Hepatic stellate cell (primary cell): Measurements from ENCODE around the gene SESTD1.
A peak's percentile ranks its signal among the peaks of the same experiment; 100 is the strongest.

ENCODE experiments used
- DNase-seq: peaks from one replicate; pipeline ENCODE4 v3.0.0; 2011; ENCODE audit warnings: low spot score

The SESTD1 gene

GRCh38 chr2:179184610-179185009 lies 80.0 kb downstream of the SESTD1 start:
- DNase-seq = no peak

- DNase-seq = no peak
Observed at GRCh38 chr2:179181002-179181401, 83.6 kb downstream of the SESTD1 start.

GRCh38 chr2:179180242-179180641 lies 84.4 kb downstream of the SESTD1 start:
- no peak for DNase-seq

DNA sequence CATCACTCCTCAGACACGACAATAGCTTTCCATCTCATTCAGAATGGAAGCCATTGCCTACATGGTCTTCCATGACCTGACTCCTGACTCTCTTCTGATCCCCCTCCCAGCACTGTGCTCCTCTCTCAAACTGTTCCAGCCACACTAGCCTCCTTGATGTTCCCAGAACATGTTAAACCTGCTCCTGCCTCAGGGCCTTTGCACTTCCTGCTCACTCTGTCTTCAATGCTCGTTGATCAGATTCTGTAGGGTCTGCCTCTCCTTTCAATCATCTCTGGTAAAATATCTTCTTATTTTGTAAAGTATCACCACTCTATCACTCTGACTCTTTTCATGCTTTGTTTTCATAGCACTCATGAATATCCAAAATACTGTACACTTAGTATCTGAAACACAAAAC lies 84.9 kb downstream of the SESTD1 start:
- DNase-seq = no peak

GRCh38 chr2:179177694-179178093 lies 86.9 kb downstream of the SESTD1 start:
- DNase-seq = no peak

DNA sequence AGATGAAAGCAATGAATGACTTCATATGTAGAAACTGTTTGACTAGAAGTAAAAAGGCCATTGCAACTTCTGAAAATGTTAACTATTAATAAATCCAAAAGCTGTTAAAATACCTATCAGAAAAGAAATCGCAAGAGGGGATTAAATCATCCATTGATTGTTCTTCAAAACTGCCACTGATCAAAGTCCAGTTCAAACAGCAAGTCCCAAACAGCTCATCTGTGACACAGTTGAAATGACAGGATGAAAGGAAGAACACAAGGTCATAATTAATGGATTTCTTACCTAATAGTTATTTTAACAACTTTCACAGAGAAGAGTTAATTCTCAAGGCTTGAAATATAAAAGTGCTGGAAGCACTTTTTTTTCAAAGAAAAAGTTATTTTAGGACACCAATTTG lies 90.4 kb downstream of the SESTD1 start:
- no peak for DNase-seq

DNA sequence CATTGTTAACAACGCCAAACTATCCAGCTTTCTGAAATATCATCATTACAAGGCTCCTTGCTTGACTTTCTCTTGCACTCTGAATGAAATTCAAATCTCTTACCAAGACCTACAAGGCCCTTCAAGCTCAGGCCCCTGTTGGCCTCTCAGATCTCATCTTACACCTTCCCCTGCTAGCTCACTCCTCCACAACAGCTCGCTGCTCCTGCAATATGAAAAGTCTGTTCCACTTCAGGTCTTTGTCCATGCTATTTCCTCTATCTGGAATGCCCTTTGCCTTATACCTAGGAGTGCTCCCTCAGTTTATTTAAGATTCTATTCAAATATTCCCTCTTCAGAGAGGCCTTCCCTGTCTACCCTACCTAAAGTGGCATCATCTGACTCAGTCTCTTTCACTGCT lies 91.7 kb downstream of the SESTD1 start:
- no peak for DNase-seq

DNA sequence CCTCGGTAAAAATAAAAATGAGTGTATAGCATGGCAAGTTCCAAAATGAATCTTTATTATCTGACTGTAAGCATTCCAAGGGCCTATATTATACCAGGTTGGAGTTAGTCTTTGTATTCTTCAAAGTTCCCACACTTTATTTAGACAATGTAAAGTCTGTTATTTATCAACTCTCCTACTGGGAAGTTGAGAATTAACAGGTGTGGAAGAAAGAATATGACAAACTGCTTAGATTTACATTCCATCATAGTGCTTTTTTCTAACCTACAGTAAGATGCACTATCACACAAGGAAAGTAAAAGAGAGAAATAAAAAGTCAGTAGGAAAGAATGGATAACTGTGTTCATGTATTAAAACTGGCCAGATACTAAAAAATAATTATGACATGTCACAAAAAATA lies 93.3 kb downstream of the SESTD1 start:
- no peak for DNase-seq

DNA sequence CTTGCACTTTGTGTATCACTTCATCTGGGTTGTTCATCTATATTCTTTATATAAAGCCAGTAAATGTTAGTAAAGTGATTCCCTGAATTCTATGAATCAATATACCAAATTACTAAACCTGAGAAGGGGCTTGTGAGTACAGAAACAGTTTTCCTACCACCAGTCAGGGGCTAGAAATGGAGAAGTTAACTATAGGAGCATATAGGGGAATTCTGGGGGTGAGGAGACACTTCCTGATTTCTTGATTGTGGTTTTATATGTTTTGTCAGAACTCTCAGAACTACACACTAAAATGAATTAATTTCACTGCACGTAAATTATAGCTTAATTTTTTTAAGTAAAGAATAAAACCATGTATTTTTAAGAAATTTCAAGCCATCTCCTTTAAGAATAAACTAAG lies 93.7 kb downstream of the SESTD1 start:
- no peak for DNase-seq

DNA sequence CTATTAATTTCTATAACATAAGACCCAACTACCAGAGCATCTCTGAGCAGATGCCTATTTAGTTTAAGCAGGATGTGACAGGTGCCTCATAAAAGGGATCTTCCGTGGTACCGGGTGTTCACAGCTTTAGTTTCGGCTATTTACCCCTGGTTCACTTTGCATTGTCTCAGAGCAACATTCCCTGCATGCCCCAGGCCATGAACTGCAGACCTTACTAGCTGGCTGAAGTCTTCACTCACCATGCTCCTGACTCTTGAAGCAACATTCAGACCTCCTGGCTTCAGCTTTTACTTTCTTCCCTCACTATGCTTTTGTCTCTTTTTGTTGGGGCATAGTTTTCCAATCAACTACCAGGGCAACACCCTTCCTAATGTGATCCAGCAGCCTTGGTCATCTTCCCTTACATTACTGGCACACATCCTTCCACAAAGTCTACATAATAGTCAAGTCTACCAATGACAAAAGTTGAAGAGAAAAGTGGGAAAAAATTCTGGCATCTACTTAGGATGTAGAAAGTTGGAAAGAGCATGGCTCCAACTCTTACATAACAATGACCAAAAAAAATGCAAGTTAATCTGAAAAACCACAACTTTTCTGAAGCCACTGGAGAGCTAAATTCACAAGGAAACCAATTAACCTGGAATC lies 99.2 kb downstream of the SESTD1 start:
- no peak for DNase-seq

GRCh38 chr2:179141206-179141605 lies 123.4 kb downstream of the SESTD1 start:
- no peak for DNase-seq

DNA sequence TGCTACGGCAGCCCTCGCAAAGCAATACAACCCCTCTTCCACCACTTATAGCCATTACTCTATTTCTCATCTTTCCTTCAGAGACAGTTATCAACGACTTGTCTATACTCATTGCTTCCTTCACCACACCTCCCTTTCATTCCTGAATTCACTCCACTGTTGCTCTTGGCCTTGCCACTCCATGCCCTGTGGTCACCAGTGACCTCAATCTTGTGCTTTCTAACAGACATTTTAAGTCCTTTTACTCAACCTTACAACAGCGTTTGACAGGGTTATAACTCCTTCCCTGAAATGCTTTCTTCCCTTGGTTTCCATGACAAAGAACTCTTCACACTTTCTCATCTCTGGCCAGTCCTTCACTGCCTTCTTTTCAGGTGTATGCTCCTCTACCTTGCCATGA lies 124.1 kb downstream of the SESTD1 start:
- no peak for DNase-seq

GRCh38 chr2:179139506-179139905 lies 125.1 kb downstream of the SESTD1 start:
- DNase-seq = no peak

- no peak for DNase-seq
Observed at GRCh38 chr2:179137200-179137759, 127.4 kb downstream of the SESTD1 start.

DNA sequence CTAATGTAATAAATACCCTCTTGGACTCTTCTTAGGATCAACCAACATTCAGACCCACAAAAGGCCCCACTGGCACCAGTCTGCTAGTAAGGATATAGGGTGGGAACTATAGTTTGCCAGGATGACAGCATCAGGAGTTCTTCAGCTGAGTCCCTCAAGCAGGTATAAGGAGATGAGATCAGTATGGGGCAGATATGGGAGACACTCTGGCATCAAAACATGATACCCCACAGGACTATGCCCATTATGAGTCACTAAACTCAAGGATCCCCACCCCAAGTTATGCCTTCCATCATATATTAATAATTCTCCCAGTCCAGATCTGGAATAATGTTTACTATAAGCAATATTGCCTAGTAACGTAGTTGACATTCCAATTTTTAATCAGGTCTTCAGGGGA lies 131.6 kb downstream of the SESTD1 start:
- DNase-seq = no peak

DNA sequence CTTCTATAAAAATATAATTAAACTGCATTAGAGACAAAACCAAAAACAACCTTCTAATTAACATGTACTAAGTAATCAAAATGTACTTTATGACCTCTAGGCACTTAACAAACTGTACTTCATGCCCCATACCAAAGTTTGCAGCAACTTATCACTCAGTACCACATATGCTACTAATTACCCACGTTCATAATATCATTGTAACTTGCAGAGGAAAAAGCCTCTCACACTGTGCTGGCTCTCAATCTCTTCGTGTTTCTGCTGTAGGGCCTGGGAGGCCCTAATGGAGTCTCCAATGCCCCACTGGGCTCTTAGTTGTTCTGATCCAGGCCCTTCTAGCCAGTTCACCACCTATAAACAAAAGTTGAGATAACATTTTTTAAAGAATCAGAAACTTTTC lies 132.6 kb downstream of the SESTD1 start:
- DNase-seq = no peak

DNA sequence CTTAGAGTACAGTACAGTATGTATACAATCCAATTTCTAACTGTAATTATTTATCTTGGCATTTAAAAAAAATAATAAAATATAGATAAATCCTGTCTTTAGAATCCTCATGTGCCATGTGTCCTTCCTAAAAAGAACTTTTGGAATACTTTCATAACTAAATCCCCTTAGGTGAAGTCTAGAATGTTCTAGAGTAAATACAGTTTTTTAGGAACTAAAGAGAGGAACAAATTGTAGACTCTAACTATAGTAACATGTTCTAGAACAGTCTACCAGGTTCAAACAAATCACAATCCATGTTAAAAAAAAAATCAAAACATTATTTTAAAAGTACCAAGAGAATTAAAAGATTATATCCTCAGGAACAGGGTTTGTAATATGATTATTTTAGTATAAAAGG lies 134.1 kb downstream of the SESTD1 start:
- DNase-seq = no peak

- peak; percentile 4 for DNase-seq
Observed at GRCh38 chr2:179129574-179130238, 134.9 kb downstream of the SESTD1 start.

GRCh38 chr2:179125404-179125803 lies 139.2 kb downstream of the SESTD1 start:
- DNase-seq = no peak

DNA sequence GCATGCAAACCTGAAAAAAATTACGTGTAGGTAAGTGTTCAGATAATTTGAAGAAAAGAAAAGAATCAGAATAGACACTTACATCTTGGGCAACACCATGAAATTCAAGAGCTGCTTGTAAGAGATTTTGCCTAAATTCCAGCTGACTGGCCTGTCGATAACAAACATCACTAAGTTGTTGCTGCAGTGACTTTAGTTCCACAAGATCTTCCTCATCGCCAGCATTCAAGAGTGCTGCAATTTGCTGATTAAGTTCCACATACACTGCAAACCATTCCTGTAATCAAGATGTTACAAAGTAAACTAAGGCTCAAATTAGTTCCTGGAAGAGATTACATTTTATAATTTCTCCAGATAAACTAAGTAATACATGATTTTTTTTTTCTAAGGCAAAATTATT lies 140.3 kb downstream of the SESTD1 start:
- no peak for DNase-seq

- no peak for DNase-seq
Observed at GRCh38 chr2:179123272-179123662, 141.4 kb downstream of the SESTD1 start.

DNA sequence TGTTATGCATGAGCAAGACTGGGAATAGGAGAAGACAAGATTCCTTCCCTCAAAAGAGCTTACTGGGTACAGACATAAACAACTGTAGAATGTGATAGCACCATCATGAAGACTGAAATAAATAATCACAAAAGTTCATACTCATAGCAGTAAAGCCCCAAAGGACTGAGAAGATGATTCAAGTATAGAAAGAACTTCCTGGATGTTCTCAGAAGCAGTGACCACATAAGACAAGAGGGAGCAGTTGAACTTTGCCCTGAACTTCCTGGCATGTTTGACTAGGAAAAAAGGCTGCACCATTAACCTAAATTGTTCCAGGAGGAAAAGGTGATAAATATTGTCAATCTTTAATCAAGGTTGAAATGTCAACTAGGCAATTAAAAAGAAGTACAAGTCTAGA lies 156.9 kb downstream of the SESTD1 start:
- no peak for DNase-seq

DNA sequence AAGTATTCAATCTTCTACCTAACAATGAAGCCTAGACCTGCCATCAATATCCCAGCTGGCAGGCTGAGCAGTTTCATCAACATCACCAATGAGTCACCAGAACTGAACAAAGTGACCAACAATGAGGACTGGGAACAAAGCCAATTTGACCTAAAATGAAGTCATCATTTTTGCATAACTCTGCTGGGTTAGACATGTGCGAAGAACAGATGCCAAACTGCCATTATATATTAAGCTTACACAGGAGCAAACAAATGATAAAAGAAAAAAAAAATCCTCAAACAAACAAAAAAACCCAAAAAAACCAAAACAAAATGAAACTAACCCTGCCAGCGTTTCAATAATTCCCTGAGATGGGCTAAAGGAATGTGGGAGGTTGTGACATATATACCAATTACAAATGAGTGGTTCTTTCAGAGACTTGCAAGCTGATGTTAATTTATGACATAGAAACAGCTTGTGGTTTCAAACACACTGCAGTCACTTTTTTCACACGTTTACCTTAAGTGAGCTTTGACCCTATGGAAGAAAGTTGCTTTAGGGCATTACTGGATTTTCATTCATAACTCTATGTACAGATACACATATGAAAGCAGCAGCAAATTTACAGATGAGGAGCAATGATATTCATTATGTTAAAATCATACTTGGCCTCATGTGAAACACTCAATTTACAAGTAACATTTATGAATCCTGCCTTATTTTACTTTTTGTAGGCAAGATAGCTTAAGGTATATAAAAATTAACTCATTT lies 157.8 kb downstream of the SESTD1 start:
- peak; percentile 14 for DNase-seq
